ENCODE results near the gene URB2. TPM values are rescaled to one million over a fixed set of nuclear protein-coding genes. Genes with fewer than 3 reads are reported as not detected.
A peak's percentile ranks its signal among the peaks of the same experiment; 100 is the strongest.

URB2 gene
- polyA plus RNA-seq, 1 of the 3 experiments (the other 2 are of a cell fraction), result 8.2 TPM

- WGBS (ENCODE audit: low lambda C conversion rate), result 97% methylated on average over 6 of the region's 7 CpGs
- H3K27me3 ChIP-seq (ENCODE audit: insufficient read depth), result no peaks in the 10 kb centered on the region
- H3K9ac ChIP-seq, result no peak overlapping the region
- peaks cover 0 to 2% of the 10 kb centered on the region in 2 experiments; a peak in 2 of 4 replicates for H3K4me1 ChIP-seq (ENCODE audit: control insufficient read depth in 1 of 2, insufficient read depth in 2 of 2, low read depth in 1 of 2, low read length in 1 of 2)
- no peak for DNase-seq
- CTCF ChIA-PET, result interaction anchor here (1.0 to 2.0 kb wide), 3 partner anchors 8 to 34 kb away, joined by 3 to 6 read pairs (median 5); no protein-coding TSS in a partner anchor
- no peak for TF ChIP-seq FOSL2 (IDR thresholded peaks at IDR 0.05; ENCODE audit: borderline replicate concordance, low read depth)
- no peak overlapping the region for H3K4me3 ChIP-seq (ENCODE audit: low read depth in 2 of 2, low read length in 1 of 2)
- peaks cover 20% of the 10 kb centered on the region for H3F3A ChIP-seq (replicated peaks; ENCODE audit: insufficient read depth)
- POLR2A ChIA-PET, result no interaction called here
- H3K9me2 ChIP-seq, result no peaks in the 10 kb centered on the region
- H3K4me2 ChIP-seq, result no peak overlapping the region
- H3K79me2 ChIP-seq (ENCODE audit: insufficient read depth), result peaks cover 52% of the 10 kb centered on the region
- peak overlapping the region in 1 of 2 experiments; percentile 74; a peak in 2 of 4 replicates for H3K27ac ChIP-seq (ENCODE audit: low read depth in 2 of 2, low read length in 1 of 2)
- H2AFZ ChIP-seq (ENCODE audit: low read depth), result no peak overlapping the region
- H4K20me1 ChIP-seq (ENCODE audit: insufficient read depth), result 0 out of 2 replicates have a peak, but pooled peaks cover 3% of the 10 kb centered on the region
- H3K36me3 ChIP-seq (replicated peaks in 1 of 2; ENCODE audit: control insufficient read depth in 1 of 2, insufficient read depth in 2 of 2, low read length in 1 of 2), result peaks cover 25 to 64% of the 10 kb centered on the region in 2 experiments
- no peaks in the 10 kb centered on the region for H3K9me3 ChIP-seq
Observed at GRCh38 chr1:229596925-229597699, 28.9 kb upstream of the URB2 start.

GRCh38 chr1:229597877-229598276 is 28.2 kb upstream of the URB2 start:
- Histone ChIP-seq H3K27me3 (ENCODE audit: insufficient read depth) (no peaks in the 10 kb centered on the region), H3K36me3 (replicated peaks in 1 of 2; ENCODE audit: control insufficient read depth in 1 of 2, insufficient read depth in 2 of 2, low read length in 1 of 2) (peaks cover 24 to 68% of the 10 kb centered on the region in 2 experiments), H3K4me3 (ENCODE audit: low read depth in 2 of 2, low read length in 1 of 2) (no peak overlapping the region), H3K4me1 (ENCODE audit: control insufficient read depth in 1 of 2, insufficient read depth in 2 of 2, low read depth in 1 of 2, low read length in 1 of 2) (peaks cover 0 to 2% of the 10 kb centered on the region in 2 experiments; a peak in 2 of 4 replicates), H3K9me2 (no peaks in the 10 kb centered on the region), H3K9me3 (no peaks in the 10 kb centered on the region), H4K20me1 (ENCODE audit: insufficient read depth) (0 out of 2 replicates have a peak, but pooled peaks cover 3% of the 10 kb centered on the region), H3K4me2 (no peak overlapping the region), H3K79me2 (ENCODE audit: insufficient read depth) (peaks cover 52% of the 10 kb centered on the region), H2AFZ (ENCODE audit: low read depth) (no peak overlapping the region), H3K27ac (ENCODE audit: low read depth in 2 of 2, low read length in 1 of 2) (peak overlapping the region in 1 of 2 experiments; percentile 74; a peak in 2 of 4 replicates), H3K9ac (no peak overlapping the region), H3F3A (replicated peaks; ENCODE audit: insufficient read depth) (peaks cover 20% of the 10 kb centered on the region)
- DNase-seq, result no peak
- TF ChIP-seq EP300 (IDR thresholded peaks at IDR 0.05; ENCODE audit: borderline replicate concordance in 1 of 2, low read depth in 1 of 2, low read length in 1 of 2) (no peak), MXI1 (IDR thresholded peaks at IDR 0.05; ENCODE audit: low read depth, low read length) (no peak), TCF12 (IDR thresholded peaks at IDR 0.05) (no peak), NFIC (IDR thresholded peaks at IDR 0.05; ENCODE audit: borderline replicate concordance) (no peak), RXRA (IDR thresholded peaks at IDR 0.05; ENCODE audit: borderline replicate concordance, low read depth) (no peak), CHD2 (IDR thresholded peaks at IDR 0.05; ENCODE audit: low read length, partially characterized antibody) (no peak), ZBTB33 (IDR thresholded peaks at IDR 0.05; ENCODE audit: borderline replicate concordance, low read depth) (no peak)
- CTCF ChIA-PET, result interaction anchor here (1.0 kb wide), 1 partner anchor 9 kb away, joined by 3 read pairs; no protein-coding TSS in a partner anchor
- WGBS (ENCODE audit: low lambda C conversion rate), result 89% methylated on average over 3 of the region's 3 CpGs
- POLR2A ChIA-PET, result no interaction called here

Data from SK-N-SH (cell line).